H9 (cell line): ENCODE measurements around the gene ISYNA1. TPM values are rescaled to one million over a fixed set of nuclear protein-coding genes. Genes with fewer than 3 reads are reported as not detected.

Experiments used
- DNase-seq: peaks from one replicate; pipeline ENCODE4 v3.0.0-alpha.2; 2017
- H2AFZ ChIP-seq: one replicate; pipeline ENCODE4 v1.6.1; 2013; ENCODE audit warnings: mild to moderate bottlenecking, low read length, control low read depth, moderate library complexity
- H2AK5ac ChIP-seq: 2 replicates; pipeline ENCODE4 v1.6.1; 2013; ENCODE audit warnings: low read length, control low read depth, mixed read lengths; ENCODE audit not compliant: insufficient read length
- H2BK120ac ChIP-seq: one replicate; pipeline ENCODE4 v1.6.1; 2013; ENCODE audit warnings: low read depth, mild to moderate bottlenecking, low read length, control low read depth, inconsistent platforms; ENCODE audit not compliant: poor library complexity, severe bottlenecking
- H2BK12ac ChIP-seq: 2 replicates; pipeline ENCODE4 v1.6.1; 2013; ENCODE audit warnings: low read length, control low read depth, mixed read lengths, low read depth; ENCODE audit not compliant: insufficient read length
- H2BK15ac ChIP-seq: 2 replicates; pipeline ENCODE4 v1.6.1; 2013; ENCODE audit warnings: low read depth, low read length, control low read depth
- H2BK20ac ChIP-seq: one replicate; pipeline ENCODE4 v1.6.1; 2013; ENCODE audit warnings: low read depth, mild to moderate bottlenecking, low read length, control low read depth, inconsistent platforms; ENCODE audit not compliant: poor library complexity, severe bottlenecking
- H2BK5ac ChIP-seq: 2 replicates; pipeline ENCODE4 v1.6.1; 2013; ENCODE audit warnings: low read length, control low read depth, mixed read lengths; ENCODE audit not compliant: insufficient read length
- H3K14ac ChIP-seq: 2 replicates; pipeline ENCODE4 v1.6.1; 2013; ENCODE audit warnings: low read length, control low read depth; ENCODE audit not compliant: insufficient read depth
- H3K18ac ChIP-seq: 2 replicates; pipeline ENCODE4 v1.6.1; 2013; ENCODE audit warnings: low read depth, mild to moderate bottlenecking, mixed read lengths, low read length, control low read depth; ENCODE audit not compliant: insufficient read length
- H3K23ac ChIP-seq: 2 replicates; pipeline ENCODE4 v1.6.1; 2013; ENCODE audit warnings: low read length, control low read depth, mixed read lengths, low read depth; ENCODE audit not compliant: insufficient read length
- H3K23me2 ChIP-seq: 2 replicates; pipeline ENCODE4 v1.6.1; 2013; ENCODE audit warnings: low read depth, mild to moderate bottlenecking, mixed read lengths, low read length, control low read depth; ENCODE audit not compliant: insufficient read length, poor library complexity, severe bottlenecking
- H3K27ac ChIP-seq: 2 replicates; pipeline ENCODE4 v1.5.1; 2013; ENCODE audit warnings: low read length, control low read depth, mixed read lengths, low read depth; ENCODE audit not compliant: insufficient read length
- H3K27me3 ChIP-seq: 2 replicates; pipeline ENCODE4 v1.6.1; 2013; ENCODE audit warnings: low read length, control low read depth, inconsistent platforms; ENCODE audit not compliant: insufficient read depth
- H3K4ac ChIP-seq: 2 replicates; pipeline ENCODE4 v1.6.1; 2013; ENCODE audit warnings: low read depth, mild to moderate bottlenecking, control low read depth, inconsistent platforms, low read length, moderate library complexity
- H3K4me1 ChIP-seq: 2 replicates; pipeline ENCODE4 v1.6.1; 2013; ENCODE audit warnings: low read length, control low read depth, inconsistent platforms; ENCODE audit not compliant: insufficient read depth
- H3K4me2 ChIP-seq: 2 replicates; pipeline ENCODE4 v1.6.1; 2013; ENCODE audit warnings: low read length, control low read depth, mixed read lengths; ENCODE audit not compliant: insufficient read length, insufficient read depth
- H3K56ac ChIP-seq: 2 replicates; pipeline ENCODE4 v1.6.1; 2013; ENCODE audit warnings: low read depth, mild to moderate bottlenecking, mixed read lengths, low read length, control low read depth; ENCODE audit not compliant: insufficient read length
- H3K79me1 ChIP-seq: 2 replicates; pipeline ENCODE4 v1.6.1; 2013; ENCODE audit warnings: low read depth, mild to moderate bottlenecking, moderate library complexity, low read length, control low read depth, inconsistent platforms; ENCODE audit not compliant: insufficient read depth, poor library complexity, severe bottlenecking
- H3K79me2 ChIP-seq: 2 replicates; pipeline ENCODE4 v1.6.1; 2013; ENCODE audit warnings: low read length, control low read depth, inconsistent platforms; ENCODE audit not compliant: insufficient read depth
- H3K9ac ChIP-seq: 2 replicates; pipeline ENCODE4 v1.6.1; 2013; ENCODE audit warnings: low read length, control low read depth, mixed read lengths; ENCODE audit not compliant: insufficient read length; ENCODE audit errors: extremely low read depth
- H3K9me3 ChIP-seq: one replicate; pipeline ENCODE4 v1.6.1; 2013; ENCODE audit warnings: low read depth, low read length, inconsistent platforms; ENCODE audit not compliant: control insufficient read depth
- H3T11ph ChIP-seq: one replicate; pipeline ENCODE4 v1.6.1; 2013; ENCODE audit warnings: mild to moderate bottlenecking, low read length, control low read depth, inconsistent platforms
- H4K20me1 ChIP-seq: one replicate; pipeline ENCODE4 v1.6.1; 2013; ENCODE audit not compliant: control insufficient read depth, insufficient read length, insufficient read depth
- H4K5ac ChIP-seq: 2 replicates; pipeline ENCODE4 v1.6.1; 2013; ENCODE audit warnings: low read depth, mild to moderate bottlenecking, mixed read lengths, low read length, control low read depth; ENCODE audit not compliant: insufficient read length
- H4K8ac ChIP-seq: replicated peaks from 2 replicates; pipeline ENCODE4 v1.6.1; 2013; ENCODE audit warnings: low read length, control low read depth, mixed read lengths, low read depth; ENCODE audit not compliant: insufficient read length
- H4K91ac ChIP-seq: 2 replicates; pipeline ENCODE4 v1.6.1; 2013; ENCODE audit warnings: low read depth, mild to moderate bottlenecking, moderate library complexity, mixed read lengths, low read length, control low read depth; ENCODE audit not compliant: insufficient read length
- H3K27ac Mint-ChIP-seq, 3 experiments: 2 replicates in 2 of 3; 3 replicates in 1 of 3; pipeline ENCODE4 v1.8.0; 2020 to 2021; ENCODE audit warnings: mixed read lengths in 3 of 3, mild to moderate bottlenecking in 1 of 3, moderate library complexity in 1 of 3
- H3K27me3 Mint-ChIP-seq: 2 replicates; pipeline ENCODE4 v1.8.0; 2021; ENCODE audit warnings: low read depth, mild to moderate bottlenecking, moderate library complexity, mixed read lengths
- H3K36me3 Mint-ChIP-seq, 3 experiments: 2 replicates in 2 of 3; 3 replicates in 1 of 3; pipeline ENCODE4 v1.8.0; 2020 to 2021; ENCODE audit warnings: low read depth in 3 of 3, mixed read lengths in 3 of 3; ENCODE audit not compliant: insufficient read depth in 1 of 3
- H3K4me1 Mint-ChIP-seq, 2 experiments: 2 replicates each; pipeline ENCODE4 v1.8.0; 2020; ENCODE audit warnings: mixed read lengths in 2 of 2
- H3K4me3 Mint-ChIP-seq, 2 experiments: 2 replicates in 1 of 2; 3 replicates in 1 of 2; pipeline ENCODE4 v1.8.0; 2020 to 2021; ENCODE audit warnings: mild to moderate bottlenecking in 2 of 2, mixed read lengths in 2 of 2, moderate library complexity in 1 of 2
- H3K9me3 Mint-ChIP-seq, 2 experiments: 2 replicates in 1 of 2; 3 replicates in 1 of 2; pipeline ENCODE4 v1.8.0; 2020; ENCODE audit warnings: mild to moderate bottlenecking in 2 of 2, mixed read lengths in 2 of 2, moderate library complexity in 1 of 2
- WGBS: extraction: QIAGEN DNeasy Blood & Tissue Kit; methylation state at CpG from one replicate; pipeline ENCODE4 v1.1.7; 2013; ENCODE audit warnings: missing lambda C conversion rate, low lambda C conversion rate, mixed read lengths; ENCODE audit not compliant: insufficient read length; ENCODE audit errors: extremely low coverage; 5-methylcytosine and 5-hydroxymethylcytosine counted together
- total RNA-seq: library from RNA; stranded (reverse); gene quantifications from 2 replicates; pipeline ENCODE4 v1.2.1, GENCODE V29; 2021
- TF ChIP-seq, protein P1 (sequence below): fragments of 200-600 bp; sonication (generic); conservative IDR thresholded peaks from 3 replicates; pipeline ENCODE4 v1.8.0; 2021; ENCODE audit warnings: antibody characterized with exemption, mild to moderate bottlenecking

Gene ISYNA1
- total RNA-seq, 1 experiment from 2014 or later = 241 TPM

- Mint-ChIP-seq H3K36me3 (peaks cover under 1 to 3% (median 2%) of the 10 kb centered on the region in 3 experiments; a peak in 2 of 7 replicates), H3K4me3 (no peak overlapping the region), H3K27me3 (no peaks in the 10 kb centered on the region), H3K27ac (peak overlapping the region in 1 of 3 experiments; percentile 83; a peak in 3 of 7 replicates), H3K9me3 (no peaks in the 10 kb centered on the region; a peak in 1 of 5 replicates), H3K4me1 (peaks cover 23 to 32% of the 10 kb centered on the region in 2 experiments)
- H3K9ac ChIP-seq = no peak overlapping the region
- no peaks in the 10 kb centered on the region for H3K9me3 ChIP-seq
- H3K4me1 ChIP-seq = no peaks in the 10 kb centered on the region; the same call in 1 of the 2 replicates
- H3K56ac ChIP-seq = no peak overlapping the region
- no peak overlapping the region for H2BK20ac ChIP-seq
- H2AK5ac ChIP-seq = no peak overlapping the region
- H3K79me1 ChIP-seq = no peaks in the 10 kb centered on the region
- no peak overlapping the region for H4K8ac ChIP-seq
- H3K23ac ChIP-seq = no peak overlapping the region
- H3K4me2 ChIP-seq = no peak overlapping the region
- H3K27ac ChIP-seq = no peak overlapping the region
- no peak overlapping the region for H2BK12ac ChIP-seq
- H3K14ac ChIP-seq = no peak overlapping the region
- no peak overlapping the region for H3K4ac ChIP-seq
- no peaks in the 10 kb centered on the region; the same call in 1 of the 2 replicates for H3K79me2 ChIP-seq
- no peak overlapping the region for H2AFZ ChIP-seq
- no peaks in the 10 kb centered on the region for H4K20me1 ChIP-seq
- H2BK15ac ChIP-seq = no peak overlapping the region
- no peak overlapping the region for H2BK120ac ChIP-seq
- no peak overlapping the region for H4K5ac ChIP-seq
- no peak overlapping the region for H3K18ac ChIP-seq
- no peaks in the 10 kb centered on the region for H3K23me2 ChIP-seq
- TF ChIP-seq, protein P1, sequence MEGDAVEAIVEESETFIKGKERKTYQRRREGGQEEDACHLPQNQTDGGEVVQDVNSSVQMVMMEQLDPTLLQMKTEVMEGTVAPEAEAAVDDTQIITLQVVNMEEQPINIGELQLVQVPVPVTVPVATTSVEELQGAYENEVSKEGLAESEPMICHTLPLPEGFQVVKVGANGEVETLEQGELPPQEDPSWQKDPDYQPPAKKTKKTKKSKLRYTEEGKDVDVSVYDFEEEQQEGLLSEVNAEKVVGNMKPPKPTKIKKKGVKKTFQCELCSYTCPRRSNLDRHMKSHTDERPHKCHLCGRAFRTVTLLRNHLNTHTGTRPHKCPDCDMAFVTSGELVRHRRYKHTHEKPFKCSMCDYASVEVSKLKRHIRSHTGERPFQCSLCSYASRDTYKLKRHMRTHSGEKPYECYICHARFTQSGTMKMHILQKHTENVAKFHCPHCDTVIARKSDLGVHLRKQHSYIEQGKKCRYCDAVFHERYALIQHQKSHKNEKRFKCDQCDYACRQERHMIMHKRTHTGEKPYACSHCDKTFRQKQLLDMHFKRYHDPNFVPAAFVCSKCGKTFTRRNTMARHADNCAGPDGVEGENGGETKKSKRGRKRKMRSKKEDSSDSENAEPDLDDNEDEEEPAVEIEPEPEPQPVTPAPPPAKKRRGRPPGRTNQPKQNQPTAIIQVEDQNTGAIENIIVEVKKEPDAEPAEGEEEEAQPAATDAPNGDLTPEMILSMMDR = no peak
- H3T11ph ChIP-seq = no peak overlapping the region
- H4K91ac ChIP-seq = no peak overlapping the region
- no peaks in the 10 kb centered on the region for H3K27me3 ChIP-seq
- no peak overlapping the region for H2BK5ac ChIP-seq
- no peak for DNase-seq
- no CpG with 5 or more reads among the region's 13 CpGs for WGBS
These were observed 42.2 kb upstream of the ISYNA1 start for GRCh38 chr19:18480006-18480691.
